Activated naive CD4-positive, alpha-beta T cell (primary cell): Measurements from ENCODE around the gene FIGNL2.

ENCODE experiments used
- DNase-seq, 4 experiments: peaks; one replicate each; lab custom pipeline; 2025; lab: John Stamatoyannopoulos, UW

Gene FIGNL2

DNA sequence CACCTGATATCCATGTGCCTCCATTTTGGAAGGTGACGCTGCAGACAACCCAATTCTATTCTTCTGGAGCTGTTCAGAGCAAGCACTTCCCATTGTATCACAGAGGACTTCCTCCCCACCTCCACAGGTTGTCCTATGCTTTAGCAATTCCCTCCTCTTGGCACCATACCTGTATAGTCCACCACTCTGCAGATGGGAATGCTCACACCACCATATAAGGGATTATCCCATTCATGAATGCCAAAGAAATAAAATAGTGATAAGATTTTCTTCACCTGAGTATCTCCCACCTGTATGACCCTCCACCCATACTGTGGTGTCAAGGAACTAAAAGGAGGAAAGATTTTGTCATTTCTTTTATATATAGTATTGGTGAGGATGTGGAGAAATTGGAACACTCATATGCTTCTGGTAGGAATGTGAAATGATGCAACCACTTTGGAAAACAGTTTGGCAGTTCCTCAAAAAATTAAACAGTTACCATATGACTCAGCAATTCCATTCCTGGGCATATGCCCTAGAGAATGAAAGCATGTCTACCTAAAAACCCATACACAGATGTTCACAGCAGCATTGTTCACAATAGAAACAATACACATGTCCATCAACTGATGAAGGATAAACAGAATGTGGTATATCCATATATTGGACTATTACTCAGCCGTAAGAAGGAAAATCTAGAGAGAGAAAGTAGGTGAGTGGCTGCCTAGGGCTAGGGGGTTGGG, 75.2 kb downstream of the FIGNL2 start:
- no peak for DNase-seq

DNA sequence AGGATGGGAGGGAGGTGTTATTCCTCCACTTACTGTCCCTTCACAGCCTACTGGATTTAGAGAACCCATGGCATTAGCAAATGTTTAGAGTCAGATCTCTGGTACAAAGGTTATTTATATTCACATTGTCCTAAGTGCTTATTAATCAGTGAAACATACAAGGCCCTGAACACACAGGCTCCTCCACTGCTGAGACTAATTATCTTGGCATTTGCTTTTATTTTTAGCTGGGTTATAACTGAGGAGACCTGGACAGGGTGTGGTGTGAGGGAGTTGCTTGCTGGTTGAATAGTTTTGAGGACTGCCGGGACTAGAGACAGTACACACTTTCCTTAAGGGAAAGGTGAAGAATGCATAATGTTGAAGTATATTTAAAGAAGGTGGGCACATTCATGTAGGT, 77.5 kb downstream of the FIGNL2 start:
- DNase-seq: no peak
